ENCODE data around the gene SCMH1. TPM values are rescaled to one million over a fixed set of nuclear protein-coding genes. Genes with fewer than 3 reads are reported as not detected.

SCMH1 gene
- total and polyA plus RNA-seq, 2 of the 4 experiments (the other 2 are of a cell fraction) = 9.0 to 19.4 TPM

- Histone ChIP-seq H3K9ac (ENCODE audit: low read depth, low read length) (no peak overlapping the region), H3K9me3 (ENCODE audit: control insufficient read depth, insufficient read depth, low read length) (no peaks in the 10 kb centered on the region), H3K23ac (ENCODE audit: low read depth, low read length) (no peak overlapping the region), H3K9me1 (ENCODE audit: insufficient read depth, low read length) (peaks cover 15% of the 10 kb centered on the region), H4K8ac (ENCODE audit: low read depth in 2 of 2, low read length in 2 of 2) (no peak overlapping the region), H3K4ac (ENCODE audit: low read depth, low read length) (no peak overlapping the region), H3K36me3 (ENCODE audit: control insufficient read depth, insufficient read depth, low read length) (peaks cover 29% of the 10 kb centered on the region), H3K14ac (replicated peaks; ENCODE audit: low read depth, low read length) (no peak overlapping the region), H2AK5ac (ENCODE audit: low read depth, low read length) (no peak overlapping the region), H4K91ac (ENCODE audit: insufficient read depth, low read depth, low read length) (no peak overlapping the region), H4K5ac (ENCODE audit: low read depth, low read length) (no peak overlapping the region), H2BK20ac (ENCODE audit: low read depth, low read length) (no peak overlapping the region), H2BK120ac (ENCODE audit: low read depth, low read length) (no peak overlapping the region), H2BK5ac (ENCODE audit: low read depth, low read length, poor library complexity, severe bottlenecking) (no peak overlapping the region), H3K4me1 (ENCODE audit: control insufficient read depth, insufficient read depth, low read length) (no peaks in the 10 kb centered on the region; the same call in 1 of the 2 replicates), H3K4me2 (ENCODE audit: low read depth, low read length) (no peak overlapping the region), H2BK15ac (ENCODE audit: low read depth, low read length) (no peak overlapping the region), H2AK9ac (replicated peaks; ENCODE audit: low read depth, low read length, poor library complexity) (no peak overlapping the region), H3K4me3 (ENCODE audit: insufficient read depth, low read depth, low read length) (no peak overlapping the region), H3K27me3 (ENCODE audit: control insufficient read depth, insufficient read depth, low read length) (no peaks in the 10 kb centered on the region), H3K27ac (ENCODE audit: insufficient read depth, low read length) (no peak overlapping the region), H3K79me1 (ENCODE audit: low read depth in 1 of 2, low read length in 2 of 2) (no peaks in the 10 kb centered on the region; a peak in 1 of 4 replicates), H4K20me1 (ENCODE audit: insufficient read depth, low read length) (no peaks in the 10 kb centered on the region), H3K18ac (ENCODE audit: low read depth, low read length) (no peak overlapping the region), H3K56ac (ENCODE audit: extremely low read depth, insufficient read depth, low read length) (no peak overlapping the region), H2AFZ (replicated peaks; ENCODE audit: low read length, poor library complexity) (no peak overlapping the region)
- DNase-seq = no peak
- CTCF ChIA-PET = no interaction called here
- TF ChIP-seq CTCF (conservative IDR thresholded peaks at IDR 0.05; ENCODE audit: low read depth, low read length) = no peak
- TF ChIP-seq RFX5 (IDR thresholded peaks at IDR 0.05; ENCODE audit: low read depth, low read length) = no peak
- no peak for TF ChIP-seq RAD21 (IDR thresholded peaks at IDR 0.05; ENCODE audit: low read length)
- TF ChIP-seq MAZ (IDR thresholded peaks at IDR 0.05; ENCODE audit: borderline replicate concordance, low read depth, low read length) = no peak
- no peak for TF ChIP-seq ELK1 (IDR thresholded peaks at IDR 0.05; ENCODE audit: borderline replicate concordance, low read depth, low read length)
- TF ChIP-seq POLR2A (IDR thresholded peaks at IDR 0.05; ENCODE audit: low read depth, low read length) = no peak
- TF ChIP-seq RCOR1 (IDR thresholded peaks at IDR 0.05; ENCODE audit: insufficient replicate concordance, low read length) = no peak
- TF ChIP-seq FOS (IDR thresholded peaks at IDR 0.05; ENCODE audit: low read depth, low read length) = no peak
- TF ChIP-seq CEBPB (IDR thresholded peaks at IDR 0.05; ENCODE audit: low read depth, low read length) = no peak
- TF ChIP-seq MAFK (IDR thresholded peaks at IDR 0.05; ENCODE audit: low read depth, low read length) = no peak
- POLR2A ChIA-PET (ENCODE audit: unreplicated experiment) = no interaction called here
- ATAC-seq (ENCODE audit: low read depth) = no peak
- intact Hi-C loops (cut with micrococcal nuclease) (no loop called here), dilution Hi-C loops (cut with HindIII; ENCODE audit: low sequenced_read_pairs, unreplicated experiment) (no loop called here), in situ Hi-C loops (cut with MboI; ENCODE audit: low sequenced_read_pairs) (loop anchor here (25.0 kb wide), 1 partner anchor 384 kb away; no protein-coding TSS in a partner anchor)
- no TSS peak for BruUV-seq (replicated peaks)
- WGBS, 2 experiments (ENCODE audit: extremely low coverage in 2 of 2, insufficient read length in 1 of 2) = 100% methylated on average over 4 of the region's 10 CpGs; no CpG with 5 or more reads in 1 of the 2 experiments
These were observed 214.0 kb downstream of the SCMH1 start for GRCh38 chr1:41028034-41028642.

Data from IMR-90 (cell line).